Activated T-cell treated with anti-CD3 and anti-CD28 coated beads, Interleukin-2, amount 50 U/mL, for 48 hours (primary cell): Measurements from ENCODE around the gene LYG2.
"Not testable (repeated sequence)": the region's sequence is repeated elsewhere in the genome, so short reads cannot be mapped to it uniquely, and the experiment has no call there.

ENCODE experiments used
- DNase-seq, 2 experiments: peaks; one replicate each; pipeline ENCODE4 v3.0.0-alpha.2; 2020

LYG2 gene

GRCh38 chr2:99200076-99200800 lies 55.2 kb downstream of the LYG2 start:
- no peak for DNase-seq

GRCh38 chr2:99198103-99198841 lies 57.2 kb downstream of the LYG2 start:
- DNase-seq = no peak

GRCh38 chr2:99192364-99192763 lies 63.1 kb downstream of the LYG2 start:
- DNase-seq = not testable (repeated sequence)
